ACHN (cell line): ENCODE measurements around the gene AP1AR.

Source experiments
- DNase-seq: peaks from one replicate; pipeline ENCODE4 v3.0.0-alpha.2; 2015
- in situ Hi-C: cut with HindIII; loops from 2 replicates; pipeline ENCODE4 v1.10.0; 2017; ENCODE audit warnings: low sequenced_read_pairs, low pct_ligation_motif_present, low pct_unique_long_range_greater_than_20kb

Gene AP1AR

DNA sequence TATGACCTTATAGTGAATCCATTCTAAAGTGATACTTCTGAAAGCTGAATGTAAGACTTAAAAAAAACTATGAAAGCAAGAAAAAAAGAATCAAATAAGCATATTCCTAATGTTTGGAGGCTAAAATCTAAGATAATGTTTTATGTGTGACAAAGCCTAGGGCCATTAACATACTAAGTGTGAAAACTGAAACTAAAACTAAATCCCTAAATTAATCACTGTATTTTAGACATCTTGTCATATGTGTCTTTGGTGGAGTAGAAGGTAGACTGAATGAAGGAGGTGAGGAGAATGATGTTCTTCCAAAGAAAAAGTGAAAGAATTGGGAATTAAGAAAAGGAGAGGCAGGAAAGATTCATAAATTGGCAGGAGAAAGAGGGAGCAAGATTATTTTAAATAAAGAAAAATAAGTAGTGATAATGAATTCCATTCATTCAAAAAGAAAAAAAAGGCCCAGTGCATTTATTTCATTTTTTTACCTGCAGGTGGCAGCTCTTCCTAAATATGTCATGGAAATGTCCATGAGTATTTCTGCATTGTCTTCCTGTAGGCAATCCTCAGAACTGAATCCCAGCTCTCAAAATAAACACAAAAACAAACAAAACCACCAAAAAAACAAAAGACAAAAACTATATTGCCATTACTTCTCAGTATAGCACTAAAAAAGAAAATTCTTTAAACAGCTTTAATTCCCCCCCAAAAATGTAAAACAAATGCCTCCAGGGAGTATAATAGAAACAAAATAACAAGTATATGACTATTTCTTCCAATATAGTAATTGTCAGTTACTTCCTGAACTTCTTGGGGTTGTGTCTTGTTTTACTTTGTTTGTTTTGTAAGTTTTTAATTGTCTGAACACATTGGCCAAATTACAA lies 17.0 kb upstream of the AP1AR start:
- DNase-seq, result peak; percentile 58
- in situ Hi-C loops, result no loop called here

DNA sequence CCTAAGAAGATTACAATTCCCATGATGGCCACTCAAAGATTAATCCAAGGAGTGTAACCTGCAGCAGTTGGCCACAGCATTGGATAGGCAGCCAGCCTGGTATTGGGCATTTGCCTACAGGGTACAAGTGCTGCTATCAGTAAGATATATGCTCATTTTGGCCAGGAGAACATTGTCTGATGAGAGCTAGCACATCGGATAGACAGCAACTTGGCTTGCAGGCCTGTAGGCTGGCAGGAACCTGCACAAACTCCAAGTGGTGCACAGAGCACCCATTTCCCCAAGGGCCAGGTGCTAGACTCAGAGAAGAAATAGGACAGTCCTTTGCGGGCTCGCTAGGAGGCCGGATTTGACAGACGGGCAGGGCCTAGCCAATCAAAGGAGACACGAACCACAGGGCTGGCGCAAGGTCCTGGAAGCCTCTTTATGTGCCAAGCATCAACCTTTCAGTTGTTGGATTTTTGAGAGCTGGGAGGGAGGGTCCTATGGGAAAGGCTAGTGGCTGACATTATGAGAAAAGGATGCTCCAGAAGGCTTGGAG lies 11.7 kb upstream of the AP1AR start:
- in situ Hi-C loops, result no loop called here
- DNase-seq, result no peak

GRCh38 chr4:112222219-112222955 lies 9.2 kb upstream of the AP1AR start:
- in situ Hi-C loops, result no loop called here
- no peak for DNase-seq

GRCh38 chr4:112225157-112225556 lies 6.4 kb upstream of the AP1AR start:
- no peak for DNase-seq
- in situ Hi-C loops, result loop anchor here (25.0 kb wide), 1 partner anchor 138 kb away; no protein-coding TSS in a partner anchor

GRCh38 chr4:112230879-112231778 lies 458 bp upstream of the AP1AR start:
- in situ Hi-C loops, result loop anchor here (25.0 kb wide), 1 partner anchor 144 kb away; no protein-coding TSS in a partner anchor

GRCh38 chr4:112234952-112235609 lies 3.5 kb downstream of the AP1AR start:
- peak; percentile 77 for DNase-seq

More at GRCh38 chr4:112230879-112231778, 458 bp upstream of the AP1AR start:
- DNase-seq, result peak; percentile 95

GRCh38 chr4:112236040-112236439 lies 4.5 kb downstream of the AP1AR start:
- no peak for DNase-seq
- in situ Hi-C loops, result loop anchor here (25.0 kb wide), 1 partner anchor 149 kb away; no protein-coding TSS in a partner anchor

More at GRCh38 chr4:112234952-112235609, 3.5 kb downstream of the AP1AR start:
- in situ Hi-C loops, result loop anchor here (25.0 kb wide), 1 partner anchor 148 kb away; no protein-coding TSS in a partner anchor

- in situ Hi-C loops, result loop anchor here (25.0 kb wide), 1 partner anchor 152 kb away; no protein-coding TSS in a partner anchor
- DNase-seq, result no peak
Measured at GRCh38 chr4:112238833-112239232, 7.2 kb downstream of the AP1AR start.

DNA sequence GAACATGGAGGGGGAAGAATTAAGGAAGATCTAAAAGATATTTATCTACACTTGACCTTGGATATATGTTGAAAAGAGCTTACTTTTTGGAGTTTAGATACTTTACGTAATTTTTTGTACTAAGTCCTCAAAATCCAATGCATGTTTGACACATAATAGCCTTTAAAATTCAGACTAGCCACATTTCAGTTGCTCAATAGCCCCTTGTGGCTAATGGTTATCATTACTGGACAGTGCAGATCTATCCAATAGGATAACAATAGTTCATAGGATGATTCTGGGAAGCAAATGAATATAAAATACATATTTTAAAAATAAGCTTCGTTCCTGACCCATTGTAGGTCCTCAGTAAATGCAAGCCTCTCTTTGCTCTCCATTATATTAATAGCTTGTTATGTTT lies 13.8 kb downstream of the AP1AR start:
- peak; percentile 11 for DNase-seq
- in situ Hi-C loops, result loop anchor here (25.0 kb wide), 1 partner anchor 158 kb away; no protein-coding TSS in a partner anchor

DNA sequence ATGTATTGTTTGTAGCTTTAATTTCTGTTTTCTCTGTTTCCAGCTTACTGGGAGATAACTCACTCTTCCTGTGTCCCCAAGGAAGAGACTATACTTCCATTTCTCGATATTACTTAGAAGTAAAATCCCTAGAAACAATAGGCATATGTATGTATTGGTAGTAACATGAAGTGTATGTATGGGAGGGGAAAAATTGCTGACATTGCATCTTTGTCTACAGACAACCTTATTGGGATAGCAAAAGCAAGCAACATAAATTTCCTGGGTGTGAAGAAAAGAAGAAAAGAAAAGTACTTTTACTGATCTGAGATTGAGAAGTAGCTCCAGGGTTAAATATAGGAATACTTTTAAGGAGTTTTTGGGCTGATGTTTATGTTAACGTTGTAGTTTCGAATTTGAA lies 15.4 kb downstream of the AP1AR start:
- DNase-seq, result no peak
- in situ Hi-C loops, result loop anchor here (25.0 kb wide), 1 partner anchor 160 kb away; no protein-coding TSS in a partner anchor

DNA sequence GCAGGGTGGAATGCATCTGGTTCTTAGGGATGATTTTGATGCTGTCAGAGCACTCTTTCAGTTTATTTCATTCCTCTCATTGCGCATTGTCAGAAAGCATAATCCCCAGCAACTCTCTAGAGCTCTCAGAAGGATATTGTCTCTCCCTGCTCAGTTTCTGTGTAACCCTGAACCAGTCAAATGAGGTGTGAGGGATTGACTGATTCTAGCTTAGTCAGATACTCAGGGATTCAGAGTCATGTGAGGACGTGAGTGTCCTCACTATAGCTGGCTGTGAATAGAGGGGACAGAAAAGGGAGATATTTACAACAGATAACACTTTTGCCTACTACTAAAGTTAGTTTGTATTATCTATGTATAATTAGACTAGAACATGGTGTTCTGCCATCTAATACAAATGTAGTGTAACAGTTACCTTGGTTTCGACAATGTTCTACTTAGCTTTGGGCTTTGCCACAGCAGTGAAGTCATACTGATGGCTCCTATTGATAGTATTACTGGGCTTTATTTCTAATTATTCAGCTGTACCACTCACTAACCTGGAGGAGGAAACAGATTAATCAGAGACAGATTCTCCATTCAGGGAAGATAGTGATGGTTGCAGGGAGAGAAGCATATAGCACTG lies 19.5 kb downstream of the AP1AR start:
- no peak for DNase-seq
- in situ Hi-C loops, result no loop called here

GRCh38 chr4:112252234-112252633 lies 20.6 kb downstream of the AP1AR start:
- no peak for DNase-seq
- in situ Hi-C loops, result no loop called here

DNA sequence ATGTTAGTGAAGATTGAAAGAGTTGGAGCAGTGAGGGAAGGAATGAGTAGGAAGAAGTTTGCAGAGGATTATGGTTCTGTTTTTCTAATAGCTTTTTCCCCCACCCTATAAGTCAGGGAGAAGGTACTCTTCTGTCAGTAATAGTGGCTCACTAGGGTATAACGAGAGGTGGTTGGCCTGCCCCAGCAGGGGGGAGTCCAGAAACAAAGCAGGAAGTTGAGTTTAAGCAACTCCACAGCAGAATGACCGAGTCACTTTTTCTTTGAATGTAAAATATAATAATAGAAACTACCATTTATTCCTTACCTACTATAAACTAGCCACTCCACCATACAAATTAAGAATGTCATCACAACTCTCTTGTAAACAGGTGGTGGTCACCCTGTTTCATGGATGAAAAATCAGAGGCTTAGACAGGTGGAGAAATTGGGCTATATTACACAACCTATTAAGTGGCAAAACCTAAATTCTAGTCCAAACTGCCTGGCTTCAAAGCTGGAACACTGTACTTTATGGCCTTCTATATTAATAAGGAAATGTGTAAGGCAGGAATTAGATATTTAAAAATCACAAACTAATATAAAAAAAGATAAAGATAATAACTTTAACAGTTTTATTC lies 21.9 kb downstream of the AP1AR start:
- in situ Hi-C loops, result no loop called here
- no peak for DNase-seq

DNA sequence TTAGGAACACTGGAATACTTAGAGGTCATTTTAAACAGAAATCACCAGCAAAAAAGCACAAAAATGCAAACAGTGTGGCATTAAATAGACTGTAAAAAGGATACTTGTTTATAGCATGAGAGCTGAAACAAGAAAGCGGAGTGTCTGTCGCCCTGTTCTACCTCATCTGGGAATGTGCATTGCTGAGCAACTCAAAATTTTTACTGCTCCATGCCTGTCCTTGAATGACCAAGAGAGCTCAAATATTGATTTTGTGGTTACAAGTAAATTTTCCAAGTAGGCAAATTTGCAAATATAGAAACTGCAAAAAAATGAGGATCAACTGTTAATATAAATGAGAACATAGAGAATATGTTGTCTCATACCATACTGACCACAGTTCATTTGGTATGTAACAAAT lies 25.5 kb downstream of the AP1AR start:
- in situ Hi-C loops, result no loop called here

DNA sequence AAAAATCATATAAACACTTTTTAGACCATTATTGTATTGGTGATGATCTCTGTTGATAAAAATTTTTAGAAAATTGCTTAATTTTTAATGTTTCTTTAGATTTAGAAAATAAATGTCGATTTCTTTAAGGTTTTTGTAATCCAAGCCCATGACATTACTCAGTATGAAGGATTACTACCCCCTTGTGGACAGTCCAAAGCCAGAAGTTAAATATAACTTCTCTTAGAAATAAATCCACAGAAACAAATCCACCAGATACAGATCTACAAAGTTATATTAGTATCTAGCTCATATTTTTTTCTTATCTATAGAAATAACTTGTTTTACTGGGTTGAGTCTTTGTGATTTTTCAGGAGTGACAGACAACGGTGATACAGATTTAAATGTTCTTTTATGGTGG lies 35.2 kb downstream of the AP1AR start:
- in situ Hi-C loops, result no loop called here
- peak; percentile 38 for DNase-seq

More for the DNA sequence above, 25.5 kb downstream of the AP1AR start:
- no peak for DNase-seq

- no peak for DNase-seq
- in situ Hi-C loops, result no loop called here
Measured at GRCh38 chr4:112270051-112270450, 38.5 kb downstream of the AP1AR start.
